ENCODE results near the gene EVX1.

The EVX1 gene

DNA sequence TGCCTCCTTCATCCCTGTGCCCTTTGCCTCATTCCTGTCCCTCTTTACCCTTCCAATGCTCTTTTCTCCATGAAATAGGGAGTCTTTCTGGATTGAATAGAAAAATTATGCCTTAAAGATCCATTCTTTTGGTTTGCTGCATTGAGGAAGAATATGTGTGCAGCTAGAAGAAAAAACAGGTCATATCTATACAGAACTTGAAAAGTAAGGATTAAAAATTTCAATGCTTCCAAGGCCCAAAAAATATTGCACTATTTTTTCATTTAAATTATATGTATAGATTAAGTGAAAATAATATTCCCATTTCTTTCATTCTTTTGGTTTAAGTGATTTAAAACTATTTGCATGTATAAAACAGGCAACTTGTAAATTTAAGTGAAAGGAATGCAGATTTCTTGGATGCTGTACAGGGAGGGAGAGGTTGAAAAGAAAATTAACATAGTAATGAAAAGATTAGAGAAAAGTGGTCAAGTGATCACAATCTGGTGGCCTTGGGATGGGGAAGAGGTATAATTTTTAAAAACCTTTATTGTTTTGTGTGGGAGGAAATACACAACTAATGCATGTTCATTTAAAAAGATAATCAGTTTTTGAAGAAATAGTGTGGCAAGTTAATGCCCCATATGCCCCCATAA lies 18.5 kb upstream of the EVX1 start:
- no peak for DNase-seq (ENCODE audit: low spot score)
- TF ChIP-seq, protein P1, sequence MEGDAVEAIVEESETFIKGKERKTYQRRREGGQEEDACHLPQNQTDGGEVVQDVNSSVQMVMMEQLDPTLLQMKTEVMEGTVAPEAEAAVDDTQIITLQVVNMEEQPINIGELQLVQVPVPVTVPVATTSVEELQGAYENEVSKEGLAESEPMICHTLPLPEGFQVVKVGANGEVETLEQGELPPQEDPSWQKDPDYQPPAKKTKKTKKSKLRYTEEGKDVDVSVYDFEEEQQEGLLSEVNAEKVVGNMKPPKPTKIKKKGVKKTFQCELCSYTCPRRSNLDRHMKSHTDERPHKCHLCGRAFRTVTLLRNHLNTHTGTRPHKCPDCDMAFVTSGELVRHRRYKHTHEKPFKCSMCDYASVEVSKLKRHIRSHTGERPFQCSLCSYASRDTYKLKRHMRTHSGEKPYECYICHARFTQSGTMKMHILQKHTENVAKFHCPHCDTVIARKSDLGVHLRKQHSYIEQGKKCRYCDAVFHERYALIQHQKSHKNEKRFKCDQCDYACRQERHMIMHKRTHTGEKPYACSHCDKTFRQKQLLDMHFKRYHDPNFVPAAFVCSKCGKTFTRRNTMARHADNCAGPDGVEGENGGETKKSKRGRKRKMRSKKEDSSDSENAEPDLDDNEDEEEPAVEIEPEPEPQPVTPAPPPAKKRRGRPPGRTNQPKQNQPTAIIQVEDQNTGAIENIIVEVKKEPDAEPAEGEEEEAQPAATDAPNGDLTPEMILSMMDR (IDR thresholded peaks at IDR 0.05; ENCODE audit: extremely low read depth, missing control alignments) = no peak

DNA sequence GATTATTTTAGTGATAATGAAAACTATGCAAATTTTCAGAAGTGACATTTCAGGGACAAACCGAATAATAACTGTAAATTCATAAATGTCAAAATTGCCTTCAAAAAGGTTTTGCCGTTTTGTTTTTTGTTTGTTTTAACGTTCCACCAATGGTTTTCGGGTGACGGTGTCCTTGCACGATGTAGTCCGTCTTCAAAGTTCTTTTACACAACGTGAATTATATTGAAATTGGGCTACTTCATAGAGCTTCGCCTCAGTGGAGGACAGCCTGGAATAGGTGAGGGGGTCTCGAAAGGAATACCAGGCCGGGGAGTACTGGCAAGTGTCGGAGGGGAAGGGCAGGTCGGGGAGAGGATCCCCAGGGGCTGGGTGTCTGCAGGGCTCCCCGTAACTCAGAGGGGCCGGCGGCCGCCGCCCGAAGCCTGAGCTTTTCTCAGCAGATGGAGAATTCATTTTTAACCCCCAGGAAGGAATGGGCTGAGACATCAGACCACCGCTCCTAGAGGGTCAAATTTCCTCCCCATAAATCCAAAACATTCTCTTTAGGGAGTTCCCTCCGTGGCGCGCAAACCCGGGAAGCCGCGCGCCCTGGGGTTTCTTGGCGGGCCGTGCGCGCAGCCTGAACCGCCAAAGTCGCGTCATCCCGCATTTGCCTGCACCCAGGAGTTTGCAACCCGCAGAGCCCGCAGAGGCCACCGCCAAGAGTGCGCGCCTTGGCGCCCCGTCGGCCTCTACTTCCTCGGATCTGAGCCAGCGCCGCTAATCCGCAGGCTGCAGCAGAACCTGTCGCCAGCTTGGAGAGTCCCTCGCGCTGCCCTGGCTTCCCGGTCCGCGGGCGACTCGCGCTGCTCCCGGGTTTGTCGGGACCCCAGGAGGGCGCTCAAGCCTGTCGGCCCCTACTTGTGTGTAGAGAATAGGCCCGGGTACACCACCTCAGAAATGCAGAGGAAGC lies 17.3 kb upstream of the EVX1 start:
- TF ChIP-seq, protein P1 (IDR thresholded peaks at IDR 0.05; ENCODE audit: extremely low read depth, missing control alignments) = no peak
- no peak for DNase-seq (ENCODE audit: low spot score)

DNA sequence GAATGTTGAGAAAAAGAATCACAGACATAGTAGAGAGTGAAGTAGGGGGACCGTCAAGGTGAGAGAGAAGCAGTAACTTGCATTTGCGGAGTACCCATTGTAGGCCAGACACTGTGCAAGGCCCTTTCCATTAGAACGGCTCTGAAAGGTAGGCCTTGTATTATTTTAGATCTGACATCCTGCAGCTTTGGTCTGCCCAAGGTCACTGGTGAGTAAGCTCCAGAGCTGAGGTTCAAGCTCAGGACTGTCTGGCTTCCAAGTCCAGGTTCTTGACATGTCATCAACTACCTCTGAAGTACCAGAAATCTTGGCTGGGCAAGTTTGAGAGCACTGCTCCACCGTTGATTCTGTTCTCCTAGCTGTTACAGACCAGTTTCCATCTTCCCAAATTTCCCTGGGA lies 13.2 kb upstream of the EVX1 start:
- TF ChIP-seq, protein P1 (IDR thresholded peaks at IDR 0.05; ENCODE audit: extremely low read depth, missing control alignments) = no peak
- DNase-seq (ENCODE audit: low spot score) = no peak

DNA sequence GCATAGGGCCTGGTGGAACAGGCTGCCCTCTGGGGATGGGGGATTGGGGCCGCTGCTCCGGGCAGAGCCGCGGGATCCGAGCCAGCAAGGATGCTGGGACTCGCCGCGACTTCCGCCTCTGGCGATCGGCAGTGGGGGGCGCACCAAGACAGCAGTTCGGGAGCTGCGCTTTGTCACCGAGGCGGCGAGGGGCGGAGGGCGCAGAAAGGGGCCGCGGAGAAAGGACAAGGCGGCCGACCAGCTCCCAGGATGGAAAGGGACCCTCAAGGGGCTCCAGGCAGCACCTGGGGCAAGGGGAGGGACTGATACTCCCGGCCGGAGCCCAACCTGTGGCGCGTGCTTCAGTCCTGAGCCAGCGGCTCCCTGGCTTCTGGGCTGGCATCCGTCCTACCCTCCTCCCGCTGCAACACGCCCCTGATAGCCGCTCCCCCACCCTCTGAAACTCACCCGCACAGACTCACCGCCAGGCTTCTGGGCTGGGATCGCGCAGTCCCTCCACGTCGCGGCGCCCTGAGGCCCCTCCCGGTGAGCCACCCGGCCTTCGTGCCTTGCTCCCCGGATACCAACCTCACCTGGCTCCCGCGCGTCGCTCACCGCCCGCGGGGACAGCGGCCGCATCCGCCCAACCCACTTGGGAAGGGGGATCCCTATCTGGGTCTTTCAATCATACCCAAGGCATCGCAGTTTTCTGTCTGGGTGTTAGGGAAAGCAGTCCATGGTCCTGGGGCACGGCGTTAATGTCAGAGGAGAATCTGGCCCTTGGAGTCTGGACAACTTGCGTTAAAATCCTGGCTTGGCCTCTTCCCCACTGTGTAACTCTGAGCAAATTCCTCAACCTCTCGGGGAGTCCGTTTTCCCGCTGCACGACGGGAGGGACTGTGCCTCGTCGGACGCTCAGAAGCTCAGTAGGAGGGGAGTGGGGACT lies 7.0 kb upstream of the EVX1 start:
- DNase-seq (ENCODE audit: low spot score) = no peak
- TF ChIP-seq, protein P1 (IDR thresholded peaks at IDR 0.05; ENCODE audit: extremely low read depth, missing control alignments) = no peak

DNA sequence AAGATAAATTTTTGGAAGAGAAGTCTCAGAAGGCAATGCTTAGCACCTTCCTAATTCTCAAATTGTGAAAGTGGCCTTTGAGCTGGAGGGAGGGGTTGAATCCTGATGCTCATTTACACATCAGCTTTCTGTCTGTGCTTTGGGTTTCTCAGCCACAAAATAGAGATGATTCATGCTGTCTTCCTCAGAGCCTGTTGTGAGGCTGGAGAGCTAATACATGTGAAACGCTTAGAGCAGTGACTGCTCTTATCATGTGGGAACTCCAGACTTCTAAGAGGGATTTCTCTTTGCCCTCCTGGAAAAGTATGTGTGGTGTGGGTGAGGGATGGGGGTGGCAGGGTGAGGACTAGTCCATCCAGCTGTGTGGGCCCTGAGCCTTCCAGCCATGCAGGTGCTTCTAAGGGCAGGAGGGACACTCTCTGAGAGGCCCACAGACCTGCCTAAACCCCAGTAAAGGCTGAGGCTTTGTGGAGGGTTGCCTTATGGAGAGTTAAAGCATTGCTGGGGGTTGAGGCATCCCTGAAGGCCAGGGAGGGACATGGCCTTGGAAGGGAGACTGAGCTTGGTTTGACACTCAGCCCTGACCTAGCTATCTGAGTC lies 4.8 kb upstream of the EVX1 start:
- no peak for DNase-seq (ENCODE audit: low spot score)
- TF ChIP-seq, protein P1 (IDR thresholded peaks at IDR 0.05; ENCODE audit: extremely low read depth, missing control alignments) = no peak

DNA sequence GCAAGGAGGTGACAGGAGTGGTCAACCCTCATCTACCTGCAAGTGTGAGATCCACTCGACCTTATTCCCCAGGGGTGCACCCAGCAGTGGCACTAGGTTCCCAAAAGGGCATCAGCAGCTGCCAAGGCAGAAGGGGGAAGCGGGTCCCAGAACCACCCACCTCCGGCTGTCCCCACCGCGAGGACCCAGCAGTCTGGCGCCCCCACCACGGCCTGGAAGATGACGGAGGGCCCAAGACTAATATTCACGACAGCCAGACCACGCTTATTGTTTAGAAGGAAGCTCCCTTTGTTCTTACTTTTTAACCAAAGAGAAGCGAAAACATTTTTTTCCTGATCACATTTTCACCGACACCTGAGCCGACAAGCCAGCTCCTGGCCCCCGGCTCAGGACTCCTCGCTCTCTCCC lies 3.6 kb upstream of the EVX1 start:
- DNase-seq (ENCODE audit: low spot score) = no peak
- TF ChIP-seq, protein P1 (IDR thresholded peaks at IDR 0.05; ENCODE audit: extremely low read depth, missing control alignments) = no peak
